Mesothelial cell of epicardium (in vitro differentiated cells): ENCODE measurements around the gene ANKRD13B. TPM values are rescaled to one million over a fixed set of nuclear protein-coding genes. Genes with fewer than 3 reads are reported as not detected.
A peak's percentile ranks its signal among the peaks of the same experiment; 100 is the strongest.

Experiments
- DNase-seq, 2 experiments: peaks; one replicate each; pipeline ENCODE4 v3.0.0; 2021; ENCODE audit warnings: low spot score in 2 of 2; ENCODE audit not compliant: unreplicated experiment in 2 of 2
- H3K27ac Mint-ChIP-seq: 2 replicates; pipeline ENCODE4 v1.8.0; 2021; ENCODE audit warnings: mixed read lengths
- H3K27me3 Mint-ChIP-seq: 2 replicates; pipeline ENCODE4 v1.8.0; 2021; ENCODE audit warnings: low read depth, mixed read lengths
- H3K36me3 Mint-ChIP-seq: 2 replicates; pipeline ENCODE4 v1.8.0; 2021; ENCODE audit warnings: mixed read lengths
- H3K4me1 Mint-ChIP-seq: 2 replicates; pipeline ENCODE4 v1.8.0; 2021; ENCODE audit warnings: mixed read lengths
- H3K4me3 Mint-ChIP-seq: 2 replicates; pipeline ENCODE4 v1.8.0; 2021; ENCODE audit warnings: mild to moderate bottlenecking, moderate library complexity, mixed read lengths
- H3K9me3 Mint-ChIP-seq: 2 replicates; pipeline ENCODE4 v1.8.0; 2021; ENCODE audit warnings: mixed read lengths
- total RNA-seq: library from RNA; stranded (reverse); gene quantifications from 3 replicates; pipeline ENCODE4 v1.2.1, GENCODE V29; 2021
- TF ChIP-seq, protein P1 (sequence below): fragments of 200-600 bp; sonication (generic); IDR thresholded peaks from one replicate; pipeline ENCODE4 v1.5.0; 2021; ENCODE audit warnings: antibody characterized with exemption; ENCODE audit not compliant: unreplicated experiment

ANKRD13B gene
- total RNA-seq, 1 donor from 2014 or later = 52.7 TPM

- TF ChIP-seq, protein P1, sequence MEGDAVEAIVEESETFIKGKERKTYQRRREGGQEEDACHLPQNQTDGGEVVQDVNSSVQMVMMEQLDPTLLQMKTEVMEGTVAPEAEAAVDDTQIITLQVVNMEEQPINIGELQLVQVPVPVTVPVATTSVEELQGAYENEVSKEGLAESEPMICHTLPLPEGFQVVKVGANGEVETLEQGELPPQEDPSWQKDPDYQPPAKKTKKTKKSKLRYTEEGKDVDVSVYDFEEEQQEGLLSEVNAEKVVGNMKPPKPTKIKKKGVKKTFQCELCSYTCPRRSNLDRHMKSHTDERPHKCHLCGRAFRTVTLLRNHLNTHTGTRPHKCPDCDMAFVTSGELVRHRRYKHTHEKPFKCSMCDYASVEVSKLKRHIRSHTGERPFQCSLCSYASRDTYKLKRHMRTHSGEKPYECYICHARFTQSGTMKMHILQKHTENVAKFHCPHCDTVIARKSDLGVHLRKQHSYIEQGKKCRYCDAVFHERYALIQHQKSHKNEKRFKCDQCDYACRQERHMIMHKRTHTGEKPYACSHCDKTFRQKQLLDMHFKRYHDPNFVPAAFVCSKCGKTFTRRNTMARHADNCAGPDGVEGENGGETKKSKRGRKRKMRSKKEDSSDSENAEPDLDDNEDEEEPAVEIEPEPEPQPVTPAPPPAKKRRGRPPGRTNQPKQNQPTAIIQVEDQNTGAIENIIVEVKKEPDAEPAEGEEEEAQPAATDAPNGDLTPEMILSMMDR = no peak
- H3K27me3 Mint-ChIP-seq = peaks cover 76% of the 10 kb centered on the region
- H3K9me3 Mint-ChIP-seq = no peaks in the 10 kb centered on the region
- no peak overlapping the region for H3K27ac Mint-ChIP-seq
- H3K4me1 Mint-ChIP-seq = peaks cover 19% of the 10 kb centered on the region
- DNase-seq = no peak
- no peaks in the 10 kb centered on the region for H3K36me3 Mint-ChIP-seq
- no peak overlapping the region for H3K4me3 Mint-ChIP-seq
These were observed 26.3 kb downstream of the ANKRD13B start for GRCh38 chr17:29619251-29619650.

DNA sequence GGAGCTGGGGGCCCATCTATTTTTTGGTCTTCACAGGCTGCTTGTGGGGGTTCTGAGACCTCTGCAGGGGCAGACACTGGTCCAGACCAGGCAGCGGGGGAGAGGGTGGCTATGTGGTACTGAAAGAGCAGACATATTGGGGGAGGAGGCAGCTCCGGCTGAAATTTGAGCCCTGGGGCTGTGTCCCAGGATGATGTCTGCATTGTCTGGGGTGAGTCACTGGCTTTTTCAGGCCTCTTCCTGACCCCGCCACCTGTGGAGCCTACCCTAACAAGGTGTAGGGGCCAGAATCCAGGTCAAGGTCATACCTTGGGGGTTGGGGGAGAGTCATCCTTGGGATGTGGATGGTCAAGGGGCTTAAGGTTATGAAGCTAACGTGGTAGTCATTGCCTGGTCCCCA, 27.3 kb downstream of the ANKRD13B start:
- Mint-ChIP-seq H3K27me3 (peaks cover 67% of the 10 kb centered on the region), H3K9me3 (no peaks in the 10 kb centered on the region), H3K36me3 (no peaks in the 10 kb centered on the region), H3K27ac (no peak overlapping the region), H3K4me1 (peaks cover 16% of the 10 kb centered on the region), H3K4me3 (no peak overlapping the region)
- no peak for DNase-seq
- TF ChIP-seq, protein P1 = no peak

DNA sequence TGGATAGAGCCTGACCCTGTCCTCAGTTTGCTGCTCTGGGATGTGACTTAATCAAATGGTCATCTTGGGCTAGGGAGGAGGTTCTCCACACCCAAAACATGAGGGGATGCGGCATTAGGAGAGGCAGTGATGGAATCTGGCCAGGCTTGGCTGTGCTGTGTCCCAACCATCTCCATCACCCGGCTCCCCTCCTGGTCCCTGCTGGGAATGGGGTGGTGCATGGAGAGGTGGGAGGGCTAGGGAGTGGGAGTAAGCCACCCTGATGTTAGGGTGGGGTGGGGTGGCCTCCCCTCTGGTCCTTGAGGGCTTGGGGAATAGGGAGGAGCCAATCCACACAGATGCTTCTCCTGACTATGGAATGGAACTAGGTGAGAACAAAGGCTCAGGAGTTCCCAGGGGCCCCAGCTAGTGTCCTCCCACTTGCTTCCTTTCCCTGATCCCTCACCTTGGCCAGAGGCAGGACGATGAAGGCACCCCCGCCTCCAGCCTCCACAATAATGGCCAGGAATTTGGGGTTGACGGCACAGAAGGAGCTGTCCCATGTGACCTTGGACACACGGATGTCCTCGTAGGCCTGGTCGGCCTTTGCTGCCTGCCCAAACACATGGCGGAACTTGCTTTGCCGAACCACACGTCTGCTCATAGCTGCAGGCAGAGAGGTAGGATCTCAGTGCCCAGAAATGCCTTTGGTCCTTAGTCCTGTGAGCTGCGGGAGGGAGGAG, 28.0 kb downstream of the ANKRD13B start:
- Mint-ChIP-seq H3K27ac (no peak overlapping the region), H3K36me3 (peaks cover 2% of the 10 kb centered on the region), H3K4me1 (peaks cover 14% of the 10 kb centered on the region), H3K27me3 (peaks cover 61% of the 10 kb centered on the region), H3K4me3 (no peak overlapping the region), H3K9me3 (no peaks in the 10 kb centered on the region)
- TF ChIP-seq, protein P1 = no peak
- DNase-seq = no peak

- Mint-ChIP-seq H3K9me3 (no peaks in the 10 kb centered on the region), H3K27ac (no peak overlapping the region), H3K27me3 (peaks cover 53% of the 10 kb centered on the region), H3K36me3 (peaks cover 2% of the 10 kb centered on the region), H3K4me3 (peak overlapping the region; percentile 71), H3K4me1 (peaks cover 13% of the 10 kb centered on the region)
- TF ChIP-seq, protein P1 = no peak
- no peak for DNase-seq
These were observed 28.8 kb downstream of the ANKRD13B start for GRCh38 chr17:29621751-29622194.

GRCh38 chr17:29622337-29623282, 29.7 kb downstream of the ANKRD13B start, which contains the start of gene CORO6:
Gene CORO6 (minus strand): TSS chr17:29622912. CDS start chr17:29621421, 1,491 bp downstream.
- DNase-seq = peak; percentile 54 to 75
- TF ChIP-seq, protein P1 = no peak
- Mint-ChIP-seq H3K4me3 (peak within 1 kb of the TSS; percentile 71), H3K27me3 (peaks cover 45% of the 10 kb centered on the region), H3K4me1 (peaks cover 5% of the 10 kb centered on the region), H3K27ac (no peak within 1 kb of the TSS), H3K9me3 (no peaks in the 10 kb centered on the region), H3K36me3 (peaks cover 2% of the 10 kb centered on the region)
